GM12891 (cell line): ENCODE measurements around the gene ANO7.

Experiments used
- POLR2A ChIP-seq: IDR thresholded peaks from 2 replicates; pipeline ENCODE4 v1.6.1; 2011; ENCODE audit warnings: low read depth, low read length, control low read depth
- POLR2AphosphoS5 ChIP-seq: IDR thresholded peaks from 2 replicates; pipeline ENCODE4 v1.6.1; 2011; ENCODE audit warnings: low read depth, low read length, control low read depth
- SPI1 ChIP-seq: IDR thresholded peaks from 2 replicates; pipeline ENCODE4 v1.6.1; 2011; ENCODE audit warnings: low read depth, low read length, control low read depth
- TAF1 ChIP-seq: IDR thresholded peaks from 2 replicates; pipeline ENCODE4 v1.6.1; 2011; ENCODE audit warnings: low read depth, low read length, control low read depth

DNA sequence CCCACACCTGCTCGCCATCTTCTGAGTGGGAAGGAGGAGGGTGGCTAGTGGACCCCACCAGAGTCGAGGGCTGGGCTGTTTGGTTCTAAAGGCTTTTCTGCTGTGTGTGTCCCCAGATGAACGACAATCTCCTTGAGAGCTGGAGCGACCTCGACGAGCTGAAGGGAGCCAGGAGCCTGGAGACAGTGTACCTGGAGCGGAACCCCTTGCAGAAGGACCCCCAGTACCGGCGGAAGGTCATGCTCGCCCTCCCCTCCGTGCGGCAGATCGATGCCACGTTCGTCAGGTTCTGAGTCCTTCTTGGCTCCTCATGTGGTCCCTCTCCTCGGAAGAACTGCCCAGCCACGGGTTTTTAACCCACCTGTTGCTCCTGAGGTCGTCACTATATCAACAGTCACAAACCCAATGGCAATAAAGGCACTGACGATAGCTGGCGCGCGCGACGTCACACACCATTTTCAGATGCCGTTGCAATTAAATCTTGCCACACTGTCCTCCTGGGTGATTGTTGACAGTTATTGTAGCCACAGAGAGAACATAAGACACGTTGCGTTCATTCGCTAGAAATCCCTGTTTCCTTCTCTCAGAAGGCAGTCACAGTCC is 5.8 kb upstream of the ANO7 start:
- TF ChIP-seq TAF1 (no peak), POLR2AphosphoS5 (no peak), POLR2A (no peak), SPI1 (no peak)
